ENCODE results near the gene RCC2. TPM values are rescaled to one million over a fixed set of nuclear protein-coding genes. Genes with fewer than 3 reads are reported as not detected.

Gene RCC2
- total RNA-seq, 2 donors from 2014 or later: 112 to 181 TPM

DNA sequence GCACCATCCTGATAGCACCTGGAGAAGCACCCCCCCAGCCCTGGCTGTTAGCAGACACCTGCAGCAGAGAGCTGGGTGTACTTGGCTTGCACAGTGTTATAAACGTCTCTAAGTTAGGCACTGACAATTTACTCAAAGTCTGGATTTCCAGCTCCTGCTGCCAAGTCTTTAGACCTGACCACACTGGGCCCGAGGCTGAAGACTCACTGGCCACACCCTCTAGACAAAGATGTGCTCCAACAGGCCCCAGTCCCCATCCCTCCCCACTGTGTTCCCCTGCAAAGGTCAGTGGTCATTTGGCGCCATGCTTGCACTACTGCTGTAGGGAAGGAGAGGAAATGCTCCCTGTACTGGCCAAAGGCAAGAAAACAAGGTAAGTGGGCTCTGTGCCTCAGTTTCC, 36.4 kb downstream of the RCC2 start:
- Mint-ChIP-seq H3K27me3 (no peaks in the 10 kb centered on the region), H3K36me3 (peaks cover 8% of the 10 kb centered on the region), H3K27ac (no peak overlapping the region), H3K4me1 (ENCODE audit: low read depth in 2 of 2) (peaks cover 0 to 5% of the 10 kb centered on the region in 2 donors), H3K4me3 (no peak overlapping the region), H3K9me3 (no peaks in the 10 kb centered on the region)
- DNase-seq (ENCODE audit: low spot score) (no peak), ATAC-seq (no peak)

DNA sequence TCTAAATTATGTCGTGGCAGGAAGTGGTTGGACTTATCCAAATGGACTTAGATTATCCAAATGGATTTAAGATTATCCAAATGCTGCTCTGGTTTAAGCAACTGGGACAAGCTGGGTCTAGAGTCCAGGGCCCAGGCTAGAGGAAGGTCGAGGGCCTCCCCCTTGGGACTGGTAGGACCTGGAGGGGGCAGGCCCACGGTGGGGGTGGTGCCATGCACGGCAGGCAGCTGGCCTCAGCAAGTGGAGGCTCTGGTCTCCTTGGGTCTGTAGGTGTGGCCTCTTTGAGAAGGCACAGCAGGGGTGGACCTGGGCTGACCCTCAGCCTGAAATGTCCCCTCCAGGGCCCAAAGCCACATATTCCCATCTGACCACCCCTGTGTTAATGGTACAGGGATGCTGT, 37.6 kb downstream of the RCC2 start:
- ATAC-seq (no peak), DNase-seq (ENCODE audit: low spot score) (no peak)
- Mint-ChIP-seq H3K4me1 (ENCODE audit: low read depth in 2 of 2) (peaks cover 0 to 4% of the 10 kb centered on the region in 2 donors), H3K27me3 (no peaks in the 10 kb centered on the region), H3K36me3 (peaks cover 2% of the 10 kb centered on the region), H3K4me3 (no peak overlapping the region), H3K27ac (no peak overlapping the region), H3K9me3 (no peaks in the 10 kb centered on the region)

DNA sequence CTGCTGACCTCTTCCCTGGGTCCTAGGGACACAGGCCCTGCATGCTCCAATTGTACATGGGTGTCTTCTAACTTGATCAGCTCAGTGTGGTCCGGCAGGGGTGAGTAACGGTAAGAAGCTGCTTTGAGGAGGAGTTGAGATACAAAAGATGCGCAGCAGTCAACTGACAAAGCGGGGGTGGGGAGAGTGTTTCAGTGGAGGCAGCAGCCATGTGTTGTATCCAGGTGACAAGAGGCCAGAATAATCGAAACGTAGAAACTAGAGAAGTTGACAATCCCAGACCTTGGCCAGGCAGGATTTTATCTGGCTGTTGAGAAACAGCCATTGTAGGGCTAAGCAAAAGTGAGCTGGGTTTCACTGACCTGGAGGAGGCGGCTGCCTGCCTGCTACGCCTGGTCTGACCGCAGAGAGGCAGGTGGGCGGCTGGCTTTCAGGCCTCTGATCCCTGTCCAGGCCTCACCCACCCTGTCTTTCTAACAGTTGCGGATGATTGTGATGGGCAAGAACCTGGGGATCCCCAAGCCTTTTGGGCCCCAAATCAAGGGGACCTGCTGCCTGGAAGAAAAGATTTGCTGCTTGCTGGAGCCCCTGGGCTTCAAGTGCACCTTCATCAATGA, 38.6 kb downstream of the RCC2 start:
- no peaks in the 10 kb centered on the region for H3K36me3 Mint-ChIP-seq
- H3K4me1 Mint-ChIP-seq (ENCODE audit: low read depth in 2 of 2): no peaks in the 10 kb centered on the region
- no peak overlapping the region for H3K27ac Mint-ChIP-seq
- no peaks in the 10 kb centered on the region for H3K27me3 Mint-ChIP-seq
- H3K9me3 Mint-ChIP-seq: no peaks in the 10 kb centered on the region
- no peak overlapping the region for H3K4me3 Mint-ChIP-seq
- no peak for ATAC-seq
- DNase-seq (ENCODE audit: low spot score): no peak

DNA sequence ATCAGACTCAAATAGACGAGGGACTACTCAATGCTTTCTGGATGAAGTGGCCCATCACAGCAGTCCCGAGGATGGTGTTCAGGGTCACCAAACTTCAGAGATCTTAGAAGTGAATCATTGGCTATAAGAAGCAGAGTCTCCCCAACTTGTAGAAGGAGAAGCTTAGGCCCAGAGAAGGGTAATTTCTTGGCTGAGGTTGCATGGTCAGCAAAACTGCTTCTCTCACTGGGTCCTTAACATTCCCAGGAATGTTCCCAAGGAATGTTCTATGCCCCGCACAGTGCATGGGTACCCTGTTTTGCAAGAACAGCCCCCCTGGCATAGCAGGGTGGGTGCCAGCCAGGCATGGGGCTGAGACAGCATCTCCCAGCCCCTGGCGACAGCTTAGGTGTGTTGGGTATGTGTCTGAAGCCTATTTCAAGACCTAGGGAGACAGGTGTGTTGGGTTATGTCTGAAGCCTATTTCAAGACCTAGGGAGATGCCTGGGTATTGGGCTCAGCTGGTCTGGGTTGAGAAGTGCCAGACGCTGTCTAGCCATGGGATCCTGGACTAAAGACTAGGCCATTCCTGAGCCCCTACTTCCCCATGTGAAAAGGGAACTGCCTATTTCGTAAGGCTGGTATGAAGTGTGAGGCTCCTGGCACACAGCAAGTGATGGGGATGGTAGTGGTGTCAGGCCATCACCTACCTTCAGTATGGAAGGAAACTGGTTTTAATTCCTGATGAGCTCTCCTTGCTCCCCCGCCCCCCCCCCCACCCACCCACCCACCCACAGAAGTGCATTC, 41.4 kb downstream of the RCC2 start:
- no peaks in the 10 kb centered on the region for H3K4me1 Mint-ChIP-seq (ENCODE audit: low read depth in 2 of 2)
- no peaks in the 10 kb centered on the region for H3K36me3 Mint-ChIP-seq
- DNase-seq (ENCODE audit: low spot score) (no peak), ATAC-seq (no peak)
- no peaks in the 10 kb centered on the region for H3K27me3 Mint-ChIP-seq
- no peaks in the 10 kb centered on the region for H3K9me3 Mint-ChIP-seq
- no peak overlapping the region for H3K27ac Mint-ChIP-seq
- H3K4me3 Mint-ChIP-seq: no peak overlapping the region

DNA sequence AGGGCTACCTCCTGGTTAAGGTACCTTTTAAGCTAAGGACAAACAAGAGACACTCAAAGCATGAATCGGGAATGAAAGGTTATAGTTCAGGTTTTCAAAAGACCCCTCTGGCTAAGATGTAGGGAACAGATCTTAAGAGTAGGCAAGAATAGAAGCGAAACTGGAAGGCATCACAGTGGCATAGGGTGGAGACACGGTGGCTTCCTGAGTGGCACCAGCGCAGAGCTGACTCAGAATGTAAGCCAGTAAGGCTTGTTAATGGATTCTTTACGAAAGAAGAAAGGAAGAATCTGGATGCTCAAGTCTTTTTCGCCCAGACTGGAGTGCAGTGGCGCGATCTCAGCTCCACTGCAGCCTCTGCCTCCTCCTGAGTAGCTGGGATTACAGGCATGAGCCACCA, 46.2 kb downstream of the RCC2 start:
- Mint-ChIP-seq H3K9me3 (no peaks in the 10 kb centered on the region), H3K27ac (no peak overlapping the region), H3K4me1 (ENCODE audit: low read depth in 2 of 2) (no peaks in the 10 kb centered on the region), H3K27me3 (peaks cover 0 to 6% of the 10 kb centered on the region in 2 donors), H3K4me3 (no peak overlapping the region), H3K36me3 (no peaks in the 10 kb centered on the region)
- DNase-seq (ENCODE audit: low spot score) (no peak), ATAC-seq (no peak)

DNA sequence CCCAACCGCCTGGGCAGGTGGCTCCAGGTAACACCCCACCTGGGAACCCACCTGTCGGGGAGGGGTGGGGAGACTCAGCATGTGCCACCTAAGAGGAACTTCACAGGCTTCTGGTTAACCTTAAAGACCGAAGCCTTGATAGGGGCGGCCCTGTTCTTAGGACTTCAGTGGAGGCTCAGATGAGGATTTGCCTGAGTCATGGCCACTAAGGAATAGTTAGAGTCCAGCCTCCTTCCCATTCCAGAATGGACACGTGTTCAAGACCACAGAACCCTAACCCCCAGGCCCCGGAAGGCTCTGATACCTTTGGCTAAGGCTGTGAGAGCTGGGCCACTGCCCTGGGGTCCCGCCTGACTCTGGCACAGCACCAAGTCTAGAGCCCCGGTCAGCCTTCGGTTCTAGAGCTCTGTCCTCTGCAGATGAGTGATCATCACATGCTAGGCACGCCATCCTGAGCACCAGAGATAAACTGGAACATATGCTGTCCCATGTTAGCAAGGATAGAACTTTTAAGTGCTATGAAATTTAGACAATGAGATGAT, 47.2 kb downstream of the RCC2 start:
- peaks cover 0 to 6% of the 10 kb centered on the region in 2 donors for H3K27me3 Mint-ChIP-seq
- DNase-seq (ENCODE audit: low spot score) (no peak), ATAC-seq (no peak)
- no peaks in the 10 kb centered on the region for H3K36me3 Mint-ChIP-seq
- no peaks in the 10 kb centered on the region for H3K4me1 Mint-ChIP-seq (ENCODE audit: low read depth in 2 of 2)
- no peaks in the 10 kb centered on the region for H3K9me3 Mint-ChIP-seq
- no peak overlapping the region for H3K27ac Mint-ChIP-seq
- H3K4me3 Mint-ChIP-seq: no peak overlapping the region

DNA sequence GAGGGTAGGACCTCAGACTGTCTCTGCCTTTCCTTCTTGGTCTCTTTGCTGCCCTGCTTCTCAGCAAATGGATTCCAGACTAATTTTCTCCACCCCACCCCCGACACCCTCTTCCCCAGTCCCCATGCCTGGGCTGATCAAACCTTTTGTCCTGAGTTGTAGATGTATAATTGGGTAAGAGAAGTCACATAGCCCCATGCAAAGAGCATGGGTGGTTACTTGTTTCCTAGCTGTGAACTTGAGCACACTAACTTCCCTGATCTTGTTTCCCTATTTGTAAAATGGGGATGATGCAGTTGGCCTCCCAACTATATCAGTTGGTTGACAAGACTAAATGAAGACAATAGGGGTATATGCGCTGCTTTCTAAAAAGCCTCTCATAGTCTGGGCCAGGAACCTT, 58.3 kb downstream of the RCC2 start:
- Mint-ChIP-seq H3K4me3 (no peak overlapping the region), H3K9me3 (no peaks in the 10 kb centered on the region), H3K36me3 (no peaks in the 10 kb centered on the region), H3K27me3 (peaks cover 11 to 19% of the 10 kb centered on the region in 2 donors), H3K4me1 (ENCODE audit: low read depth in 2 of 2) (no peaks in the 10 kb centered on the region), H3K27ac (no peak overlapping the region)
- DNase-seq (ENCODE audit: low spot score) (no peak), ATAC-seq (no peak)

DNA sequence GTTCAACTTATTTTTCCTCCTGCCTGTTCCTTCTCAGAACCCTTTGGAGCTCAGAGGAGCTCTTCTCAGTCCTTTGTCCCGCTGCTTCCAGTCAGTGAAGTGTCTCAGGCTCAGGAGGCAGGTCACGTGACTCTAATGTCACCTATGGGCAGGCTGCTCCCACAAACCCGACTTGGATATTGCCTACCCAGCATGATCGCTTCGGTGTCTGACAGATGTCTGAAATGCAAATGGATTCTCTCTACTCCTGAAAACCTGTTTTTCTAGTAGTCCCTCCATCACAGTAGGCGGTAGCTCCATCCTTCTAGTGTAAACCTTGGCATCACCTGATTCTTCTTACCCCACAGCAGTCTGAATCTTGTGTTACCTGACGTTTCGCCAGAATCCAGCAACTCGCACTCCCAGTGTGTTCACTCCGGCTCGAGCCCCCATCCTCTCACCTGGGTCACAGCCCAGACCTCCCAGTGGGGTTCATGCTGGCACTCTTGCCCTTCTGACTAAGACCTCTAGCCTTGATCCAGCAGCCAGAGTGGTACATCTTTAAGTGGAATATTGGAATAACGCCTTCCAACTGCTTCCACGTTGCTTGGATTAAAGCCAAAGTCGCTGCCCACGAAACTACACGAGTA, 62.0 kb downstream of the RCC2 start:
- no peaks in the 10 kb centered on the region for H3K36me3 Mint-ChIP-seq
- no peaks in the 10 kb centered on the region for H3K4me1 Mint-ChIP-seq (ENCODE audit: low read depth in 2 of 2)
- DNase-seq (ENCODE audit: low spot score) (no peak), ATAC-seq (no peak)
- peaks cover 11 to 20% of the 10 kb centered on the region in 2 donors for H3K27me3 Mint-ChIP-seq
- no peak overlapping the region for H3K4me3 Mint-ChIP-seq
- no peaks in the 10 kb centered on the region for H3K9me3 Mint-ChIP-seq
- H3K27ac Mint-ChIP-seq: no peak overlapping the region

DNA sequence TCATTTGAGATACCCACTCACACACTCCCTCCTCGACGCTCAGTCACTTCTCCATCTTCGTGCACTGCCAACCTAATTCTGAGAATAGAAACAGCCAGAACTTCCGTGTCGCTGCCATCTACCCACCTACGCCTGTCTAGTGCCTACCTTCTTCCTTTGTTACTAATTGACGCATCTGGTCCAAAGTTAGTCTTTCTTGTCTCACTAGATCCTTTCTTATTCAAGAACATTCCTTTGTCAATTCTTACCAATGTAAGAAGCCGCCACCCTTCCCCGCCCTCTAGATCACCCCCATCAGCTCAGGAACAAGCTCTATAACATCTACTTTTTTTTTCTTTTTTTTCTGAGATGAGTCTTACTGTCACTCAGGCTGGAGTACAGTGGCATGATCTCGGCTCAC, 63.8 kb downstream of the RCC2 start:
- no peaks in the 10 kb centered on the region for H3K36me3 Mint-ChIP-seq
- no peaks in the 10 kb centered on the region for H3K4me1 Mint-ChIP-seq (ENCODE audit: low read depth in 2 of 2)

DNA sequence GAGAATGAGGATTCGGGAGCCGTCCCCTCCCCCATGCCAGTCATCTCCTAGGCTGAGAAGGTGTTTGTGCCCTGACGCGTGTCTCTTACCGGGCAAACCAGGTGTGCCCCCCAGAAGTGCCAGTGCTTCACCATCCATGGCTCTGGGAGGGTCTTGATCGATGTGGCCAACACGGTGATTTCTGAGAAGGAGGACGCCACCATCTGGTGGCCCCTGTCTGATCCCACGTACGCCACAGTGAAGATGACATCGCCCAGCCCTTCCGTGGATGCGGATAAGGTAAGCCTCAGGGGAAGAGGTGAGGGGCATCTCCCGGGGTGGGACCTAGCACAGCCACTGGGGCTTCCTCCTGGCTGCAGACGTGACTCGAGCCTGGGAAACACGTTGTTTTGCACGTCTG, 66.5 kb downstream of the RCC2 start:
- H3K4me1 Mint-ChIP-seq (ENCODE audit: low read depth in 2 of 2): no peaks in the 10 kb centered on the region
- H3K36me3 Mint-ChIP-seq: no peaks in the 10 kb centered on the region
- no peak overlapping the region for H3K27ac Mint-ChIP-seq
- H3K9me3 Mint-ChIP-seq: no peaks in the 10 kb centered on the region
- peaks cover 8 to 15% of the 10 kb centered on the region in 2 donors for H3K27me3 Mint-ChIP-seq
- H3K4me3 Mint-ChIP-seq: no peak overlapping the region
- ATAC-seq (no peak), DNase-seq (ENCODE audit: low spot score) (no peak)

More for the DNA sequence above, 63.8 kb downstream of the RCC2 start:
- ATAC-seq (no peak), DNase-seq (ENCODE audit: low spot score) (no peak)
- H3K9me3 Mint-ChIP-seq: no peaks in the 10 kb centered on the region
- no peak overlapping the region for H3K27ac Mint-ChIP-seq
- H3K4me3 Mint-ChIP-seq: no peak overlapping the region
- H3K27me3 Mint-ChIP-seq: peaks cover 9 to 20% of the 10 kb centered on the region in 2 donors

DNA sequence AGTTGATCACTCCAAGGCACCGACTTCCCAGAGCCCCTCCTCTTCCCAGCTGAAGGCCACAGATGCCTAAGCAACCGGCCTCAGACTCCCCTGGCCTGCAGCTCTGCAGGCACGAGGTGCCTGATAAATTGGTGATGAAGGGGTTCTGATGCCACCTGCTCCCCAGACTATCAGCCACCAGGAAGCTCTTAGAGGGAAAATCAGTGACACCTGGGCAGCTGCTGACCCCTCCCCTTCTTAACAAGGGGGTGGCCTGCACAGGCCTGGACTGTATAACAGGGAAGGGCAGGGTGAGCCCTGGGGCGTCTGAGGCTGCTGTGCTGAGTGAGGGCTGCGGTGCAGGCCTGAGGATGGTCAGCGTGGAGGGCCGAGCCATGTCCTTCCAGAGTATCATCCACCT, 67.6 kb downstream of the RCC2 start, which contains the start of gene PADI6:
Gene PADI6, plus strand, starts transcription at position 301 of the 400 bp plus-strand sequence. Its CDS starts 50 bp downstream, at position 351.
- Mint-ChIP-seq H3K27ac (no peak within 1 kb of the TSS), H3K4me1 (ENCODE audit: low read depth in 2 of 2) (no peaks in the 10 kb centered on the region), H3K36me3 (no peaks in the 10 kb centered on the region), H3K9me3 (no peaks in the 10 kb centered on the region), H3K4me3 (no peak within 1 kb of the TSS), H3K27me3 (peaks cover 7 to 10% of the 10 kb centered on the region in 2 donors)
- DNase-seq (ENCODE audit: low spot score) (no peak), ATAC-seq (peak; percentile 3 to 24)

DNA sequence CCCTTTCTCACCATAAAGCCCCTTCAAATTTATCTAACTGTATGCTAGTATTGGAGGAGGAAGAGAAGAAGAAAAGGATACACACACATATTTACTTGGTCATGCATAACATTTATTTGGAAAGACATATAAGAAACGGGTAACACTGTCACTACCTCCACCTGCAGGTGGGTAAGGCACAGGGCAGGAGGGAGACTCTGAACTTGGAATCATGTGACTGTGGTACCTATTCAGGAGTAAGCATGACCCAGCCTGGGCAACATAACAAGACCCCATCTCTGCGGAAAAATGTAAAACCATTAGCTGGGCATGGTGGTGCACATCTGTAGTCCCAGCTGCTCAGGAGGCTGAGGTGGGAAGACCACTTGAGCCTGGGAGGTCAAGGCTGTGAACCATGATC, 68.9 kb downstream of the RCC2 start:
- Mint-ChIP-seq H3K36me3 (no peaks in the 10 kb centered on the region), H3K4me3 (no peak overlapping the region), H3K27ac (no peak overlapping the region), H3K4me1 (ENCODE audit: low read depth in 2 of 2) (no peaks in the 10 kb centered on the region), H3K27me3 (peaks cover 3 to 7% of the 10 kb centered on the region in 2 donors), H3K9me3 (no peaks in the 10 kb centered on the region)
- no peak for DNase-seq (ENCODE audit: low spot score)
- no peak for ATAC-seq

DNA sequence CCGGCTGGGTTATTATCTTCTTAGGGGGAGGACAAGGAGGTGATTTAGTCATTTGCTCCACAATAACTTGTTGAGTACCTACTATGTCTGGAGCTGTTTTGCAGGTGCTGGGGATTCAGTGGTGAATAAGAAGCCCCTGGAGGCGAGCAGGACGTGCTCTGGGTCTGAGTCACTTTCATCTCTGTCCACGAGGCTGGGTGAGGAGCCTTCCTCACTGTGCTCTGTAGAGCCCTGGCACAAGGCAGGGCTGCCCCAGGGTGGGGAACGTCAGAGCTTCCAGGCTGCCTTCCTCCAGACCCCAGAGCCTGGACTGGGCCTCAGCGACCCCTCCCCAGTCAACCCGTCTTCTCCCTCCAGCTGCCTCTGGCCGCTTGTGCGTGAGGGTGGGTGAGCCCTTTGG, 70.0 kb downstream of the RCC2 start:
- Mint-ChIP-seq H3K4me1 (ENCODE audit: low read depth in 2 of 2) (no peaks in the 10 kb centered on the region), H3K9me3 (no peaks in the 10 kb centered on the region)

DNA sequence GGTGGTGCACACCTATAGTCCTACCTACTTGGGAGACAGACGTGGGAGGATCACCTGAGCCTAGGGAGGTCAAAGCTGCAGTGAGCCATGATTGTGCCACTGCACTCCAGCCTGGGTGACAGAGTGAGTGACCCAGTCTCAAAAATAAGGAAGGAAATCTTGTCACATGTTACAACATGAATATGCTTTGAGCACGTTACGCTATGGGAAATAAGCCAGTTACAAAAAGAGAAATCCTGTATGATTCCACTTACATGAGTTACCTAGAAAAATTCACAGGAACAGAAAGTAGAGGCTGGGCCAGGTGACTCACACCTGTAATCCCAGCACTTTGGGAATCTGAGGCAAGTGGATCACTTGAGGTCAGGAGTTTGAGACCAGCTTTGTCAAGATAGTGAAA, 74.2 kb downstream of the RCC2 start:
- H3K9me3 Mint-ChIP-seq: no peaks in the 10 kb centered on the region
- H3K27me3 Mint-ChIP-seq: peaks cover 8 to 15% of the 10 kb centered on the region in 2 donors
- H3K4me3 Mint-ChIP-seq: no peak overlapping the region
- no peaks in the 10 kb centered on the region for H3K4me1 Mint-ChIP-seq (ENCODE audit: low read depth in 2 of 2)
- ATAC-seq: no peak
- DNase-seq (ENCODE audit: low spot score): no peak
- no peaks in the 10 kb centered on the region for H3K36me3 Mint-ChIP-seq
- no peak overlapping the region for H3K27ac Mint-ChIP-seq

More for the DNA sequence above, 70.0 kb downstream of the RCC2 start:
- no peak for DNase-seq (ENCODE audit: low spot score)
- ATAC-seq: no peak
- H3K27me3 Mint-ChIP-seq: peaks cover 0 to 8% of the 10 kb centered on the region in 2 donors
- no peak overlapping the region for H3K27ac Mint-ChIP-seq
- no peak overlapping the region for H3K4me3 Mint-ChIP-seq
- no peaks in the 10 kb centered on the region for H3K36me3 Mint-ChIP-seq
